H1 (cell line): ENCODE data around the gene GDPD5. TPM values are rescaled to one million over a fixed set of nuclear protein-coding genes. Genes with fewer than 3 reads are reported as not detected.

Experiments used
- CTCF ChIA-PET: fragments of 300-600 bp; sonication (Branson Sonifier 250); formaldehyde crosslinking; loops from one replicate; lab custom pipeline; 2021; ENCODE audit not compliant: partially characterized antibody; lab: Charles Lee
- POLR2A ChIA-PET: fragments of 300-600 bp; sonication (Branson Sonifier 250); formaldehyde crosslinking; loops from one replicate; lab custom pipeline; 2021; ENCODE audit warnings: inconsistent platforms; ENCODE audit not compliant: partially characterized antibody; lab: Charles Lee
- DNase-seq, 2 experiments: peaks; one replicate each; pipeline versions ENCODE4 v3.0.0 to v3.0.0-alpha.2; 2010 to 2022; ENCODE audit warnings: low spot score in 2 of 2, low read depth in 1 of 2, mixed read lengths in 1 of 2
- FAIRE-seq: peaks from 2 replicates; lab custom pipeline; 2011; peaks lifted over from hg19 to GRCh38; lab: Jason Lieb, UNC
- H2AFZ ChIP-seq: 2 replicates; pipeline ENCODE4 v1.8.1; 2012; ENCODE audit warnings: low read length, inconsistent platforms
- H2AK5ac ChIP-seq: 2 replicates; pipeline ENCODE4 v1.6.1; 2013; ENCODE audit warnings: low read depth, low read length
- H2BK120ac ChIP-seq: replicated peaks from 2 replicates; pipeline ENCODE3; 2013; ENCODE audit warnings: low read depth, low read length, inconsistent platforms
- H2BK12ac ChIP-seq: 2 replicates; pipeline ENCODE4 v1.6.1; 2013; ENCODE audit warnings: low read depth, low read length
- H2BK15ac ChIP-seq: 2 replicates; pipeline ENCODE4 v1.6.1; 2013; ENCODE audit warnings: low read length
- H2BK20ac ChIP-seq: 2 replicates; pipeline ENCODE4 v1.6.1; 2013; ENCODE audit warnings: low read length
- H2BK5ac ChIP-seq: 2 replicates; pipeline ENCODE4 v1.6.1; 2013; ENCODE audit warnings: low read depth, low read length
- H3K14ac ChIP-seq: 2 replicates; pipeline ENCODE4 v1.6.1; 2013; ENCODE audit warnings: inconsistent platforms; ENCODE audit not compliant: insufficient read length
- H3K18ac ChIP-seq: 2 replicates; pipeline ENCODE4 v1.6.1; 2013; ENCODE audit warnings: low read length; ENCODE audit errors: extremely low read depth
- H3K23ac ChIP-seq: 2 replicates; pipeline ENCODE4 v1.6.1; 2013; ENCODE audit warnings: inconsistent platforms; ENCODE audit not compliant: insufficient read length
- H3K23me2 ChIP-seq: 2 replicates; pipeline ENCODE4 v1.6.1; 2013; ENCODE audit warnings: low read depth, low read length
- H3K27ac ChIP-seq: 2 replicates; pipeline ENCODE4 v1.6.1; 2011; ENCODE audit warnings: low read depth, low read length, inconsistent platforms
- H3K27me3 ChIP-seq, 4 experiments: replicated peaks in 1 of 4; 1 replicate in 1 of 4; 2 replicates in 3 of 4; pipeline versions ENCODE4 v1.6.1 to v1.8.1; 2011 to 2013; ENCODE audit warnings: low read length in 3 of 4, mild to moderate bottlenecking in 3 of 4, inconsistent platforms in 2 of 4, mixed read lengths in 2 of 4, moderate library complexity in 1 of 4; ENCODE audit not compliant: control insufficient read depth in 3 of 4, insufficient read depth in 3 of 4; ENCODE audit errors: extremely low read depth in 1 of 4
- H3K36me3 ChIP-seq, 4 experiments: 2 replicates each; pipeline versions ENCODE4 v1.6.1 to v1.8.1; 2011 to 2013; ENCODE audit warnings: mild to moderate bottlenecking in 4 of 4, low read length in 3 of 4, moderate library complexity in 2 of 4, control low read depth in 1 of 4, inconsistent platforms in 1 of 4; ENCODE audit not compliant: insufficient read depth in 4 of 4, control insufficient read depth in 2 of 4
- H3K4ac ChIP-seq: replicated peaks from 2 replicates; pipeline ENCODE3; 2013; ENCODE audit warnings: low read length, low read depth, mixed read lengths, inconsistent platforms; ENCODE audit not compliant: insufficient read length
- H3K4me1 ChIP-seq, 4 experiments: replicated peaks in 1 of 4; 1 replicate in 1 of 4; 2 replicates in 3 of 4; pipeline versions ENCODE4 v1.6.1 to v1.8.1; 2011 to 2013; ENCODE audit warnings: low read length in 3 of 4, inconsistent platforms in 2 of 4, mixed read lengths in 1 of 4; ENCODE audit not compliant: insufficient read depth in 4 of 4, control insufficient read depth in 3 of 4
- H3K4me2 ChIP-seq, 2 experiments: 2 replicates each; pipeline versions ENCODE4 v1.6.1 to v1.8.1; 2011 to 2013; ENCODE audit warnings: low read depth in 2 of 2, low read length in 2 of 2, control low read depth in 1 of 2, inconsistent platforms in 1 of 2, mild to moderate bottlenecking in 1 of 2; ENCODE audit not compliant: insufficient read depth in 1 of 2
- H3K4me3 ChIP-seq, 4 experiments: fragments of 200-600, 300-600 bp in 1 of 4; sonication (generic), shearing (Covaris generic), sonication (Bioruptor Twin) in 1 of 4; 2 replicates each; pipeline versions ENCODE4 v1.5.1 to v1.8.1; 2011 to 2016; ENCODE audit warnings: low read length in 4 of 4, low read depth in 3 of 4, control low read depth in 2 of 4, inconsistent platforms in 2 of 4, mild to moderate bottlenecking in 2 of 4, mixed read lengths in 1 of 4, moderate library complexity in 1 of 4; ENCODE audit not compliant: insufficient read depth in 2 of 4; ENCODE audit errors: extremely low read depth in 1 of 4
- H3K56ac ChIP-seq: replicated peaks from 2 replicates; pipeline ENCODE3; 2013; ENCODE audit warnings: low read depth, mild to moderate bottlenecking, mixed read lengths, low read length, inconsistent platforms; ENCODE audit not compliant: insufficient read length
- H3K79me1 ChIP-seq: 2 replicates; pipeline ENCODE4 v1.6.1; 2013; ENCODE audit warnings: low read depth, low read length, control low read depth
- H3K79me2 ChIP-seq, 2 experiments: 2 replicates each; pipeline versions ENCODE4 v1.6.1 to v1.8.1; 2012 to 2013; ENCODE audit warnings: low read length in 2 of 2, mild to moderate bottlenecking in 2 of 2, inconsistent platforms in 1 of 2; ENCODE audit not compliant: insufficient read depth in 2 of 2, control insufficient read depth in 1 of 2
- H3K9ac ChIP-seq, 4 experiments: replicated peaks in 1 of 4; 1 replicate in 1 of 4; 2 replicates in 3 of 4; pipeline versions ENCODE4 v1.6.1 to v1.8.1; 2011 to 2013; ENCODE audit warnings: low read depth in 3 of 4, low read length in 3 of 4, control low read depth in 2 of 4, mild to moderate bottlenecking in 2 of 4, moderate library complexity in 2 of 4, inconsistent platforms in 1 of 4; ENCODE audit errors: extremely low read depth in 1 of 4
- H3K9me3 ChIP-seq, 2 experiments: 2 replicates each; pipeline versions ENCODE4 v1.6.1 to v1.8.1; 2012 to 2013; ENCODE audit warnings: mild to moderate bottlenecking in 2 of 2, moderate library complexity in 2 of 2, control low read depth in 1 of 2, inconsistent platforms in 1 of 2, low read depth in 1 of 2, low read length in 1 of 2, mixed read lengths in 1 of 2; ENCODE audit not compliant: insufficient read depth in 2 of 2
- H4K20me1 ChIP-seq, 2 experiments: replicated peaks in 1 of 2; 2 replicates each; pipeline versions ENCODE3 to v1.8.1; 2011 to 2013; ENCODE audit warnings: inconsistent platforms in 2 of 2, low read length in 2 of 2, mild to moderate bottlenecking in 1 of 2; ENCODE audit not compliant: insufficient read depth in 2 of 2, control insufficient read depth in 1 of 2
- H4K5ac ChIP-seq: 2 replicates; pipeline ENCODE4 v1.6.1; 2013; ENCODE audit warnings: low read length, low read depth, mixed read lengths, inconsistent platforms; ENCODE audit not compliant: insufficient read length
- H4K8ac ChIP-seq: 2 replicates; pipeline ENCODE4 v1.8.0; 2013; ENCODE audit warnings: mild to moderate bottlenecking, moderate library complexity, low read length, inconsistent platforms; ENCODE audit not compliant: insufficient read depth; ENCODE audit errors: extremely low read depth
- H4K91ac ChIP-seq: replicated peaks from 2 replicates; pipeline ENCODE3; 2013; ENCODE audit warnings: low read length, mixed read lengths, inconsistent platforms; ENCODE audit not compliant: insufficient read length
- BRCA1 ChIP-seq: IDR thresholded peaks from 2 replicates; pipeline ENCODE4 v1.6.1; 2012; ENCODE audit warnings: low read depth, low read length, improper control_type of control experiment
- CHD1 ChIP-seq: IDR thresholded peaks from 2 replicates; pipeline ENCODE4 v1.6.1; 2012; ENCODE audit warnings: low read depth, low read length, improper control_type of control experiment
- CREB1 ChIP-seq: IDR thresholded peaks from 2 replicates; pipeline ENCODE4 v1.6.1; 2012; ENCODE audit warnings: inconsistent platforms
- NANOG ChIP-seq: IDR thresholded peaks from 2 replicates; pipeline ENCODE4 v1.6.1; 2011; ENCODE audit warnings: low read length, low read depth, mild to moderate bottlenecking, inconsistent platforms; ENCODE audit not compliant: insufficient read depth, poor library complexity, severe bottlenecking
- POLR2AphosphoS5 ChIP-seq: IDR thresholded peaks from 2 replicates; pipeline ENCODE4 v1.6.1; 2011; ENCODE audit warnings: low read depth, low read length
- SUZ12 ChIP-seq: fragments of 200-600 bp; sonication (generic); IDR thresholded peaks from 2 replicates; pipeline ENCODE4 v1.6.1; 2012; ENCODE audit warnings: mild to moderate bottlenecking, inconsistent platforms, low read length, moderate library complexity, mixed read lengths
- TCF12 ChIP-seq: IDR thresholded peaks from 2 replicates; pipeline ENCODE4 v1.6.1; 2011; ENCODE audit warnings: low read depth, mild to moderate bottlenecking, low read length
- WGBS, 2 experiments: shearing (Covaris generic) in 1 of 2; methylation state at CpG; one replicate each; pipeline versions ENCODE4 v1.1.6 to v1.1.7; 2013 to 2015; ENCODE audit warnings: low lambda C conversion rate in 2 of 2, mixed read lengths in 2 of 2, inconsistent platforms in 1 of 2, low coverage in 1 of 2, missing lambda C conversion rate in 1 of 2; ENCODE audit not compliant: insufficient replicate concordance in 2 of 2, insufficient coverage in 1 of 2, insufficient read length in 1 of 2; ENCODE audit errors: extremely low coverage in 1 of 2, missing lambda C conversion rate in 1 of 2; 5-methylcytosine and 5-hydroxymethylcytosine counted together
- polyA plus RNA-seq, 7 experiments: library from polyadenylated mRNA; depleted of rRNA in 3 of 7; stranded (reverse) in 5 of 7; unstranded in 2 of 7; fragments of >200 nt in 5 of 7; fragments of 200-250 nt in 2 of 7; gene quantifications; 1 replicate in 5 of 7; 2 replicates in 1 of 7; 4 replicates in 1 of 7; pipeline versions ENCODE4 v1.2.1 to v1.2.3, GENCODE V29; 2011 to 2013; ENCODE audit warnings: missing spikeins in 2 of 7, mixed read lengths in 2 of 7
- total RNA-seq: library from RNA; stranded (reverse); fragmentation: NEBNext Ultra II Directional; extraction: Animal tissue kit (Norgen Biotek cat#: 25700); gene quantifications from 2 replicates; pipeline ENCODE4 v1.2.1, GENCODE V29; 2021
- TF ChIP-seq, protein P1 (sequence below): IDR thresholded peaks from 2 replicates; pipeline ENCODE4 v1.6.1; 2011; ENCODE audit warnings: low read length, improper control_type of control experiment
- TF ChIP-seq, protein P2 (sequence below): IDR thresholded peaks from 2 replicates; pipeline ENCODE4 v1.6.1; 2012; ENCODE audit warnings: inconsistent platforms

GDPD5 gene
- total and polyA plus RNA-seq, 2 of the 8 experiments (the other 6 are each of a cell fraction or from before 2014, with no cell fraction given), result 7.8 to 8.6 TPM

DNA sequence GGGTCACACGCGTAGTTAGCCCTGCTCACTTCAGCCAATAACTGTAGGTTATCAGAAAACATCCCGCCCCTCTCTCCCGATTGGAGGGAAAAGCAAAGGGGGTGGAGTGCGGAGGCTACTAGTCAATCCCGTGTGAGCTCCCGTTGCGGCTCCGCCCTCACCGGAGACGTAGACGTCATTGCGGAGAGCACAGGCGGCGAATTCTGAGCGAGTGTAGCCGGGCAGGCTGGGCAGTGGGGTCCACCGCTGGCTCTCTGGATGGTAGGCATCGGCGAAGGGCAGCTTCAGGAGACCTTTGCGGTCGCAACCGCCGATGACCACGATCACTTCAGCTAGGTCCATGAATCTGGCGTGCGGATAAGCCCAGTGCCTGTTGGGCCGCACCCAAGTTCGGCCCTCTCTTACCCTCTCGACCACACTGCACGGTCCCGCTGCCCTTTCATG is 97.4 kb downstream of the GDPD5 start:
- TF ChIP-seq TCF12, result no peak
- TF ChIP-seq CHD1, result no peak
- TF ChIP-seq, protein P1, sequence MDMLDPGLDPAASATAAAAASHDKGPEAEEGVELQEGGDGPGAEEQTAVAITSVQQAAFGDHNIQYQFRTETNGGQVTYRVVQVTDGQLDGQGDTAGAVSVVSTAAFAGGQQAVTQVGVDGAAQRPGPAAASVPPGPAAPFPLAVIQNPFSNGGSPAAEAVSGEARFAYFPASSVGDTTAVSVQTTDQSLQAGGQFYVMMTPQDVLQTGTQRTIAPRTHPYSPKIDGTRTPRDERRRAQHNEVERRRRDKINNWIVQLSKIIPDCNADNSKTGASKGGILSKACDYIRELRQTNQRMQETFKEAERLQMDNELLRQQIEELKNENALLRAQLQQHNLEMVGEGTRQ, result no peak
- TF ChIP-seq, protein P2, sequence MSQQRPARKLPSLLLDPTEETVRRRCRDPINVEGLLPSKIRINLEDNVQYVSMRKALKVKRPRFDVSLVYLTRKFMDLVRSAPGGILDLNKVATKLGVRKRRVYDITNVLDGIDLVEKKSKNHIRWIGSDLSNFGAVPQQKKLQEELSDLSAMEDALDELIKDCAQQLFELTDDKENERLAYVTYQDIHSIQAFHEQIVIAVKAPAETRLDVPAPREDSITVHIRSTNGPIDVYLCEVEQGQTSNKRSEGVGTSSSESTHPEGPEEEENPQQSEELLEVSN, result peak; percentile 56; the same call in 1 of the 2 replicates
- TF ChIP-seq SUZ12, result no peak
- no peak for TF ChIP-seq NANOG
- no peak for TF ChIP-seq POLR2AphosphoS5
- TF ChIP-seq CREB1, result no peak
- no peak for TF ChIP-seq BRCA1
- no peak overlapping the region for H2AFZ ChIP-seq
- ChIA-PET POLR2A (interaction anchor here (0.8 to 27.9 kb wide), 6 partner anchors 9 to 41 kb away, joined by 3 to 570 read pairs (median 5); partner anchors contain the start of gene RPS3), CTCF (interaction anchor here (0.5 to 18.5 kb wide), 10 partner anchors 15 to 455 kb away, joined by 3 to 201 read pairs (median 4); no protein-coding TSS in a partner anchor)
- H3K9ac ChIP-seq, result no peak overlapping the region; a peak in 1 of 7 replicates
- no peak overlapping the region for H2BK20ac ChIP-seq
- H3K4me3 ChIP-seq, result no peak overlapping the region
- H3K79me2 ChIP-seq, result no peaks in the 10 kb centered on the region
- H3K23ac ChIP-seq, result no peak overlapping the region
- no peak overlapping the region for H3K27ac ChIP-seq
- H3K36me3 ChIP-seq, result peaks cover 0 to 17% (median 0%) of the 10 kb centered on the region in 4 experiments; a peak in 4 of 8 replicates
- no peak overlapping the region for H2AK5ac ChIP-seq
- H2BK120ac ChIP-seq, result no peak overlapping the region
- no peaks in the 10 kb centered on the region for H3K79me1 ChIP-seq
- H3K23me2 ChIP-seq, result peaks cover 8% of the 10 kb centered on the region; the same call in 1 of the 2 replicates
- H4K20me1 ChIP-seq, result peaks cover 2 to 3% of the 10 kb centered on the region in 2 experiments
- H3K4ac ChIP-seq, result no peak overlapping the region
- WGBS, 2 experiments, result 84% methylated on average over 22 of the region's 32 CpGs; no CpG with 5 or more reads in 1 of the 2 experiments
- no peak overlapping the region for H4K91ac ChIP-seq
- H3K4me2 ChIP-seq, result no peak overlapping the region; a peak in 1 of 4 replicates
- DNase-seq, result no peak
- H3K56ac ChIP-seq, result no peak overlapping the region
- H4K8ac ChIP-seq, result no peak overlapping the region
- H3K18ac ChIP-seq, result no peak overlapping the region
- no peak for FAIRE-seq
- H4K5ac ChIP-seq, result no peak overlapping the region
- no peak overlapping the region for H2BK5ac ChIP-seq
- H2BK15ac ChIP-seq, result no peak overlapping the region
- peaks cover 0 to 23% (median 15%) of the 10 kb centered on the region in 4 experiments; a peak in 6 of 7 replicates for H3K4me1 ChIP-seq
- peaks cover 47 to 66% (median 60%) of the 10 kb centered on the region in 4 experiments for H3K27me3 ChIP-seq
- H3K9me3 ChIP-seq, result peaks cover 9 to 19% of the 10 kb centered on the region in 2 experiments; a peak in 3 of 4 replicates
- H2BK12ac ChIP-seq, result no peak overlapping the region
- H3K14ac ChIP-seq, result no peak overlapping the region
